Measurements from ENCODE around the gene OTOP3.

The OTOP3 gene

DNA sequence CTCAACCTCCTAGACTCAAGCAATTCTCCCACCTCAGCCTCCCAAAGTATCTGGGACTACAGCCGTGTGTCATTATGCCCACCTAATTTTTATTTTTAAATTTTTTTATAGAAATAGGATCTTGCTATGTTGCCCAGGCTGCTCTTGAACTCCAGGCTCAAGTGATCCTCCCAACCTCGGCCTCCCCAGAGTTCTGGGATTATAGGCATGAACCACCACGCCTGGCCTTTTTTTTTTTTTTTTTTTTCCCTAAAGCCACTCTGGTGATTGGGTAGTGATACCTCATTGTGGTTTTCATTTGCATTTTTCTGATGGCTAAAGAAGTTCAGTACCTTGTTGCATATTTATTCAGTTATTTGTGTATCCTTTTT, 50.5 kb downstream of the OTOP3 start:
- H3K27ac ChIP-seq = no peak overlapping the region

DNA sequence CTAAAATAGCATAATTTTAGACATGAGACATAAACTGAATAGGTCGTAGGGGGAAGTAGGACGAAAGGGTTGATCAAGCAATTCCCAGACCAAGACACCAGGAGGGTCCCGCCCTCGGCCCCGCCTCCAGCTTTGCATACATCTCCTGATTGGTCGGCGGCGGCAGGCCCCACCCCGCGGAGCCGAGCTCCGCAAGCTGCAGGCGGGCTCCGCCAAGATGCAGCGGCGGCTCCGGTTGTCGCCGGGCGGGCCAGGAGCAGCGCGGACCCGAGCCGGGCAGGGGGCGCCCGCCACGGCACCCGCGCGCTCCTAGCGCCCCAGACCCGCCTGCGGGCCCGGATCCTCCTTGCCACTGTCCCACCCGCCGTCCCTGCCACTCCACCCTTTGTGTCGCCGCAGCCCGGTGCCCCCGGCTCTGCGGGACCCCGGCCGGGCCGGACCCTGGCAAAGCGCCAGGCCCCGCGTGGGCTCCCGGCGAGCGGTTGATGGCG, 51.8 kb downstream of the OTOP3 start, which contains the start of gene CDR2L:
Gene CDR2L (plus strand): TSS at position 215 of the 491 bp plus-strand sequence. CDS start 412 bp downstream, outside the sequence.
- peak within 1 kb of the TSS; percentile 84 for H3K27ac ChIP-seq
- TF ChIP-seq ZFX (IDR thresholded peaks at IDR 0.05) = no peak
- TF ChIP-seq, protein P1, sequence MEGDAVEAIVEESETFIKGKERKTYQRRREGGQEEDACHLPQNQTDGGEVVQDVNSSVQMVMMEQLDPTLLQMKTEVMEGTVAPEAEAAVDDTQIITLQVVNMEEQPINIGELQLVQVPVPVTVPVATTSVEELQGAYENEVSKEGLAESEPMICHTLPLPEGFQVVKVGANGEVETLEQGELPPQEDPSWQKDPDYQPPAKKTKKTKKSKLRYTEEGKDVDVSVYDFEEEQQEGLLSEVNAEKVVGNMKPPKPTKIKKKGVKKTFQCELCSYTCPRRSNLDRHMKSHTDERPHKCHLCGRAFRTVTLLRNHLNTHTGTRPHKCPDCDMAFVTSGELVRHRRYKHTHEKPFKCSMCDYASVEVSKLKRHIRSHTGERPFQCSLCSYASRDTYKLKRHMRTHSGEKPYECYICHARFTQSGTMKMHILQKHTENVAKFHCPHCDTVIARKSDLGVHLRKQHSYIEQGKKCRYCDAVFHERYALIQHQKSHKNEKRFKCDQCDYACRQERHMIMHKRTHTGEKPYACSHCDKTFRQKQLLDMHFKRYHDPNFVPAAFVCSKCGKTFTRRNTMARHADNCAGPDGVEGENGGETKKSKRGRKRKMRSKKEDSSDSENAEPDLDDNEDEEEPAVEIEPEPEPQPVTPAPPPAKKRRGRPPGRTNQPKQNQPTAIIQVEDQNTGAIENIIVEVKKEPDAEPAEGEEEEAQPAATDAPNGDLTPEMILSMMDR (conservative IDR thresholded peaks at IDR 0.05) = no peak

More for the DNA sequence above, 50.5 kb downstream of the OTOP3 start:
- TF ChIP-seq ZFX (IDR thresholded peaks at IDR 0.05) = no peak
- TF ChIP-seq, protein P1 (conservative IDR thresholded peaks at IDR 0.05) = no peak

DNA sequence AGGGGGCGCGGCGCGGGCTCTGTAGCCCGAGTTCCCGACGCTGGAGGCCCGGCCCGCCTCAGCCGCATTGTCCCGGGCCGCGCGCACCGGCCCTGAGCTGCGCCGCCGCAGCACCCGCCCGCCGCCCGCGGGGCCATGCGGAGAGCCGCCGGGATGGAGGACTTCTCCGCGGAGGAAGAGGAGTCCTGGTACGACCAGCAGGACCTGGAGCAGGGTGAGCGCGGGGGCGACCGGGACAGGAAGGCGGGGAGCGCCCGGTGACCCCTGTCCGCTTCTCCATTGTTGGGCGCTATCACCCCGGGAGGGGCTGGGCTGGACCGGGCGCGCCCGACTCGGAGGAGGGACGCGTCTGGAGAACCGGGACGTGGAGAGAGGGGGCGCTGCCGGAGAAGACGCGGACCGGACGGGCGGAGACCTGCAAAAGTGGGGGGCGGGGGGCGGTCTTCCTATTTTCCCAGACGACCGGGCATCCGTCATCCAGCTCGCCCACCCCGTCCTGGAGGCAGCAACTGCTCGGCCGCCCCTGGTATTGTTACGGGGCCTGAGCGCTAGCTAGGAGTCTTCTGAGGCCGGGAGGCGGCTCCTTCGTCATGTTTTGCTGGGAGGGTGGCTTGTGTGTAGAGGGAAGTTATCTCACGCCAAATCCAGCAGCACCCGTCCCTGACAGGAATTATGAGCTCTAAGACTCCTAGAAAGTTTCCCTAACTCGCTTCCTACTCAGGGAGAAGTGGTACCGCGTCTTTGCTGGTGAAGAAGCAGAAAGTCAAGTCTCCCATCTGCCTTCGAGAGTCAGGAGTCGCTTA, 52.4 kb downstream of the OTOP3 start:
- peak; percentile 81; the same call in 1 of the 2 replicates for TF ChIP-seq ZFX (IDR thresholded peaks at IDR 0.05)
- TF ChIP-seq, protein P1 (conservative IDR thresholded peaks at IDR 0.05) = peak; percentile 53
- peak overlapping the region; percentile 84 for H3K27ac ChIP-seq

DNA sequence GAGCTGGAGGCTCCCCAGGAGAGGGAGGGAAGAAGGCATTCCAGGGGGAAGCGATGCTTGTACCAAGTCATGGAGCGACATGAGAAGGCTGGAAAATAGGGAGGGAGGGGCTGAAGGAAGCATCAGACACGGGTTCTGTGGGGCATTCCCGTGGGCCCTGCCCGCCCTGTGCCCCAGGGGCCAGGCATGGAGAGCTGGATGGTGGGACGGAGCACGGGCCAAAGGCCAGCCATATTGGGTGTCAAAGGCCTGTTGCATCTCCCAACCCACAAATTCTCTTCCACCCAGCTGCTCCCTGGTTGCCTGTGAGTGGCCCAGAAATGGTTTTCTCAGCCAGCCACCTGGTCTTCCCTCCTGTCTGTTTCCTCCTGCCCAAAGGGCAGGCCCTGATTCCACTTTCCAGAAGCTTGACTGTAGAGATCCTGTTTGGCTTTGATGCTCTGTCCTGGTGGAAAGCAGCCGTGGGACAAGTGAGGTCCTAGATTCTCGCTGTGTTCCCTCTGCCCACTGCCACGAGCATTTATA, 54.9 kb downstream of the OTOP3 start:
- peak overlapping the region; percentile 81 for H3K27ac ChIP-seq
- TF ChIP-seq, protein P1 (conservative IDR thresholded peaks at IDR 0.05) = no peak
- TF ChIP-seq ZFX (IDR thresholded peaks at IDR 0.05) = no peak

DNA sequence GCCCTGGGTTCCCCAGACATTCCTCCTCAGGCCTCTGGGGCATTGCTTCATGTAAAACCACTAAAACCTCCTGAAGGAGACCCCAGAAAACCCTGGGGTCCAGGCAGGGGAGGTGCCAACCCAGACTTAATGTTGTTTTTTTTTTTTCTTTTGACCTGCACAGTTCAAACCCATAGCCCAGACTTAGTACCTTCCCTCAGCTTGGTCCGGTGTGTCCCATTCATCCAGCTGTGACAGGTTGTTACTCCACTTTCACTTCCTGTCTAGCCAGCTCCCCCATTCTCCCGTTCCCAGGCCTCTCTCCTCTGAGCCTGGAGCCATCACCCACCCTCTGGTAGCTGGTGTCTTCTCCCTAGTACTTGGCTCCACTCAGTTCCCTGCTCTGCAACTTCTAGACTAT, 56.5 kb downstream of the OTOP3 start:
- no peak for TF ChIP-seq ZFX (IDR thresholded peaks at IDR 0.05)
- TF ChIP-seq, protein P1 (conservative IDR thresholded peaks at IDR 0.05) = no peak
- peak overlapping the region; percentile 81 for H3K27ac ChIP-seq

DNA sequence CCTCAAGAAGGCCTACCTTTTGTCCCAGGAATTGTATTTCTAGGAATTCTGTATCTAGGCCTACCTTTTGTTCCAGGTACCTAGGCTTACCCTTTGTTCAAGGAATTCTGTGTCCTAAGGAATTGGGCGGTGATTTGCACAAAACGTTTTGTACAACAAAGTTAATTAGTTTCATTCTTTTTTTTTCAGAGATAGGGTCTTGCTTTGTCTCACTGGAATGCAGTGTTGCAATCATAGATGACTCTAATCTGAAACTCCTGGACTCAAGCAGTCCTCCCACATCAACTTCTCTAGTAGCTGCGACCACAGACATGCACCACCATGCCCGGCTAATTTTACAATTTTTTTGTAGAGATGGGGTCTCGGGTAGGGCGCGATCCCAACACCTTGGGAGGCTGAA, 58.7 kb downstream of the OTOP3 start:
- TF ChIP-seq ZFX (IDR thresholded peaks at IDR 0.05) = no peak
- TF ChIP-seq, protein P1 (conservative IDR thresholded peaks at IDR 0.05) = no peak
- H3K27ac ChIP-seq = peak overlapping the region; percentile 81

DNA sequence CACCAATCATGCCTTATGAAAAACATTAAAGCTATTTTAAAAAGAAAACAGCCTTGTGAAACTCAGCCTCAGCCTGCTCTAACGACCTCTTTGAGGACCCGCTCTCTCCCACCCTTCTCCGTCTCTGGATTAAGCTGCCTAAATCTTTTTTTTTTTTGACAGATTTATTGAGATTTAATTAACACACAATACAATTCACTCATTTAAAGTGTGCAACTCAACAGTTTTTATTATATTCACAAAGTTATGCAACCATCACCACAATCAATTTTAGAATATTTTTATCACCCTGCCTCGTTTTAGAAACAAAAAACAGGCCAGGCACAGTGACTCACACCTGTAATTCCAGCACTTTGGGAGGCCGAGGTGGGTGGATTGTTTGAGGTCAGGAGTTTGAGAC, 60.1 kb downstream of the OTOP3 start:
- H3K27ac ChIP-seq = no peak overlapping the region
- TF ChIP-seq, protein P1 (conservative IDR thresholded peaks at IDR 0.05) = no peak
- TF ChIP-seq ZFX (IDR thresholded peaks at IDR 0.05) = no peak
